ENCODE measurements around the gene PDE4D.
"Not testable (repeated sequence)": the region's sequence is repeated elsewhere in the genome, so short reads cannot be mapped to it uniquely, and the experiment has no call there.

Gene PDE4D

DNA sequence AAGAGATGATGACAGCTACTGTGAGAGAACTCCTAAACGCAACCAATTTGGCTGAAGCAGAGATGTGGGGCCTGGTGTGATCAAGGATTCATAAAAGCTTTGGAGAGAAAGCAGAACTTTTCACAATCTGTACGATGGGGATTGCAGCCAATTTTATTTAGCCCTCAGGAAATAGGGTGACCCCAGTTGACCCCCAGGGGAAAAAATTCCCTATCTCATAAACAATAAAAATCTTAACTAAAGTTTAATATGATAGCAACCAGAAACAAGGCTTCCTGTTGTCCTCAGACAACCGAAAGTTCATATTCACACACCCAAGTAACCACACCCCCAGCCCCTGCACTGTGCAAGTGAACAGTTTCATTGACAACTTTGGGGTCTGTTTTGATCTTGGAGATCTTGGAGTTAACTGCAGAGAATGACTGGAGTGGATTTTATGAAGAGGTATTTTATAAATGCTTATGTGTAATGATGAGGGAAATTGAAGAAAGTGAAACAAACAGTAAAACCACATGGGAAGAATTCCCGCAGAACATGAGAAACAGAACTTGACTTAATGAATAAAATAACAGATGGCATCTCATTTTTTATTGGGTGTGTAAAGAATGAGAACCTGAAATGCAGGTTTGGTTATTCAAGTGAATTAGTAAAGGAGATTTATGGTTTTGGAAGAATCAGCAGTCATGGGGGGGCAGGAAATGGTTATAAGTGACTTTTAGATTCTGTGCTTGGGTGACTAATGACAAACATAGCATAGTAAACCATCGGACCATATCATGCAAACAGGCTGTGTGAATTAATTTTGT is 94.5 kb downstream of the PDE4D start:
- no peak for DNase-seq

DNA sequence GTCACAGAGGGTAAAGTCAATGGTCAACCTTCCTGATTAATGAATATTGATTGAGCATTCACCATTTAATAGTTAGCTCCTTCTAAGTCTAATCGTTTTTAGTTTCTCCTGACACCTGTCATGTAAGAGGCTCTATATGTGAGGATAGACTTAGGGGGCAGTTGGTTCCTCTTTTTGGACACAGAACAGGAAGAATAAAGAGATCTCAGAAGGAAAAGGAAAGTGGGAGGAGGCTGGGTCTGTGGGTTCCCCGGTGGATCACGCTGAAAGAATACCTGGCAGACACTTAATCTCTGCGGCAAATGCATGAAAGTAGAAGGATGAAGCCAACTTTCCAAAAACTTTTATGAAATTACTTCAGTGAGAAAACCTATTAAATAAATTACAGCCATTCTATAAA is 98.4 kb downstream of the PDE4D start:
- DNase-seq, result no peak

DNA sequence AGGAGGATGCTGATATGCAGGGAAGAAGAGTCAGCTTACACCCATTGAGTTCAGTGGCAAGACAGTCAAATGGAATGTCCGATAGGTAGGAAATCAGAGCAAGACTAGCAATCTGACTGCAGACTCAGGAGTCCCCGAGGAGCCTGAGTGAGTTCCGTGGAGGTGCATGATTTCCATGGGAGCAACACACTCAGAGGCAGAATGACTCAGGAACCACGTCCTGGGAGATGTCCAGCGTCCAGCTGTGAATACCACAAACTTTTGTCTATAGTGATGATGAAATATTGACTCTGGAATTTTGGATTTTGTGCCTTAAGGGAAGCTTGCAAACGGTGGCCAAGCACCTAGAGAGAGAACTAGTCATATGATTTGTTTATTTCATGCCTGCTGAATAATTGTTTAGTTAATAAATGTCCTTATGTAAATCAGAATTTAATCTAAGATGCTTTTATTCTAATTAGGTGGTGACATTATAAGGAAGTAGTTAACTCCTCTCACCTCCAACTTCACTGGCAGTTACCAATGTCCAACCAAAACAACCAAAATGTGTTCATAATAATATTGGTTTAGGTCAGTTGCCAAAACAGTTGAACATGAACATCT is 100.4 kb downstream of the PDE4D start:
- no peak for DNase-seq

DNA sequence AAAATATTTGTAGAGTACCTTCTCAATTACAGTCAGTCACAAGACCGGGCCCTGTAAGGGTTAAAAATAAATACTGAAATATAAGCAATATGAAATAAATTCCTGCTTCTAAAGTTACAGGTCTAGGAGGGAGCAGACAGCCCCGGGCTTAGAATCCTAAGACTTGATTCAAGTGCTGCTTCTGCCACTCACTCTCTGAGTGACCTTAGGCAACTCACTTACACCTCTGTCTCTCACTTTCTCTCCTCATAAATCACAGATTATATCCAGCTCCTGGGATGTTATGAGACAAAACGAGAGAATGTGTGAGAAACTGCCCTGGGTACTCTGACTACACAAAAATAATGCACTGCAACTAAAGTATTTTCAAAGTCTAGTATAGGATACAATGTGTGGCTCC is 101.9 kb downstream of the PDE4D start:
- no peak for DNase-seq

DNA sequence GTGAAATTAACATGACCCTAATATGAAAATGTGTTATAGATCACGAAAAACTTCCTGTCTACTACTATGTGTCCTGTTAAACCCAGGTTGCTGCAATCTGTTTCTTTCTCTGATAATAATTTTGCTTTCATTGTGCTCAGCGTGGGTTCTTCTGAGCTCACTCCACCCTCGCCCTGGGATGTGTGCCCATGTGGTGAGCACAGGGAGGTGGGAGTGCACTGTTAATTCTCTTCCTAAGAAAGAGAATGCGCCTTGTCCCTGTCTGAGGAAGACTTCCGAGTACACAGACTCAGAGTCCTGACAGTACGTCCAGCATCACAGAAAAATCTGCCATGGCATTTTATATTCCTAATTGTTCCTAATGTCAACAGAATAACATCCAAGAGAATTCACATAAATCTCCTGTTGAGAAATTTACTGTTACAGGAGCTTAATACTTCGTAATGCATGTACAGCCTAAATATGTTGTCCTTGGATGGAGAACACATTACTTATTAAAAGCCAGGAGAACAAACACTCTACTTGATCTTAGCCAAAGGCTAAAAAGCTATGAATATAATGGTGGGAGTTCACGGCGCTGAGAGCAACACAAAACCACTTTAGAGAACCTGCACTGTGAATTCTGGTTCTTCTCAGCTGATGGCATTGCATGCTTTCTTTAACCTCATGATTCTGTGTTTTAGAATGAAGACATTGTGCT is 102.6 kb downstream of the PDE4D start:
- no peak for DNase-seq

DNA sequence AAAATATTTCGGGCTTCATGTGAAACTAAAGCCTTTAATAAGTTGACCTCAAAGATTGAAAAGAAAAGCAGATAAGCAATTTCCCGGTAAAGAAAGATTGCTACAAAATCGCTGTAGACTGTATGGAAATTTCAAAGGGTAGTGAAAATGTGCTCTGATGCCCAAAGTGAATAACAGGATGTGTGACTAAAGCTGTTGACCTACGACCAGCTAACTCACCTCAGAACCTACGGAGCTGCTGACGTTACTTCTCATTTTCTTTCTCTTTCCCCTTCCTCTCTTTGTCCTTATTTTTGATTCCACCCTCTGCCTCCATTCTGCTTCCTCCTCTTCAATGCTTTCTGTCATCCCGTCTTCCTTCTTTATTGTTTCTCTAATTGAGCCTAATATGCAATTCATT is 103.2 kb downstream of the PDE4D start:
- no peak for DNase-seq

DNA sequence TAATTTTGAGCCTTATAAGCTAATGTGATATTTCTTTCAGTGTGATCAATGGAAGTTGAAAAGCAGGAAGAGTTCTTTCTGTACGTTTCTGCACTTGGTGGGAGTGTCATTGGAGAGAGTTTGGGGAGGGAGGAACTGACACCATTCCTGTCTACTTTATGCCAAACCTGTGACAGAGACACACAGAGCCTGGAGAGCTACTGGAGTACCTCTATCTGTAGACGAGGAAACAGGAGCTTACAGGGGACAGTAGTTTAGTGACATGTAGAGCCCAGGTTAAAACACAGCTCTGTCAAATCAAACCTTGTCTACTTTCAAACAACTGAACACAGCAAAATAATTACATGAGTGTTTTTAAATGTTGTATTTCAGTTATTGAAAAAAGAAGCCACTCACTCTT is 103.6 kb downstream of the PDE4D start:
- DNase-seq, result no peak

DNA sequence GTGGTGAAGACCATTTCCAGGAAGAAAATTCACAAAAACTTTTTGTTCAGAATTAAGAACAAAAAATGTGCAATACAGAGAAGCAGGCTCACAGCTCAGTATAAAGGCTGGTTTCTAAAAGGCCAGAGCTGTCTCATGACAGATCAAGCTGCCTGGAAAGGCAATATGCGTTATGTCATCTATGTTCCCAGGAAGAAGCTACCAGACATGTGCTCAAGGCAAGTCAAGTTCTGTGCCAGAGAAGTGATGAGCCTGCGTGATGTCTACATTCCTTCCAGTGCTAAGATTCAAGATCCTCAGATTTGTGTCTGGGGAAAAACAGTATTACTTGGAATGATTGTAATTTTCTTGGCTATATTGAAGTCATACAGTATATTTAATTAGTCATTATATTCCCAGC is 104.3 kb downstream of the PDE4D start:
- DNase-seq, result no peak

DNA sequence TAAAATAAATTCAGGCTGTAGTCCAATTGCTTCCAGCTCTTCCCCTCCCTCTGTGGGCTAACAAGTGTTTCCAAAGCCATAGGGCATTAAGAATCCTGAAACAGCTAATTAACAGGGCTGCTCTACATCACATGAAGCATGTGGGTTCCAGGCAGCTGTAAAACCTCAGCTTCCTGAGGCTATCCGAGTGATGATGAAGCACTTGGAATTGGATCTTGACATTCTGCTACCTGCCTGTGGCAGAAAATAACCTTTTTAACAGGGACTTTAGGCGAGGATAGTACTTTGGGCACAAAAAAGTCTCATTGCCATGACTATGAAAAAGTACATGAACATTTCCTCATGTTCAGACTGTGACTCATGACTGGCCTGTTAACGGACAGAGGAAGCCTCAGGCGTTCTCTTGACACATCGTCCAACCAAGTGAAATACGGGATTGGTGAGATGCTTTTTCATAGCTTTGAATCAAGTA is 107.2 kb downstream of the PDE4D start:
- DNase-seq, result no peak

DNA sequence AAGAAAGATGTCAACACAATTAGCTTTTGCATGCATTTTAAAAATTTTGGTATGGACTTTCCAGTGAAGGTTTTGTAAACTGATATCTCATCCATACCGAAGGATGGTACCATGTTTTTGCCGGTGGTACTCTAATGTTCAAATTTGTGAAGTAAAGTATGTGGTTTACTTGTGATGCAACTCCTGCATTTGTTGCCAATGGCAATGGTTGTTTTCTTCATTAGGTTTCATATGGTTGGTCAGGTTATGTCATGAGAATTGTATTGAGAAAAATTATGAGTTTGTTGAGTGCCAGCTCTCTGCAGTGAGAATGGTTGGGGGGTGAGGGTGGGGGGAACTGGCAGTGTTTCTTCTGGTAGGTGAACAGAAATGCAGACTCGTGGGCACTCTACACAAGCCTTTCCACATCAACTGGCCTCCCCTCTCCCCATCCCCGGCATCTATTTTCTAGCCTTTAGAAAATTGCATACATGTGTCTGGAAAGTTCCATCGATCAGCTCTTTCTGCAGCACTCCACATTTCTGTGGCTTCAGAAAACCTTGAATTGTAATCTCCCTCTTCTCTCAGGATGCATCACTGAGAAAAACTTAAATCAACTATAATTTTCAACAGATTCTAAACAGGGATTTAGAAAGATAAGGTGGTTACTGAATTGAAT is 107.7 kb downstream of the PDE4D start:
- no peak for DNase-seq

DNA sequence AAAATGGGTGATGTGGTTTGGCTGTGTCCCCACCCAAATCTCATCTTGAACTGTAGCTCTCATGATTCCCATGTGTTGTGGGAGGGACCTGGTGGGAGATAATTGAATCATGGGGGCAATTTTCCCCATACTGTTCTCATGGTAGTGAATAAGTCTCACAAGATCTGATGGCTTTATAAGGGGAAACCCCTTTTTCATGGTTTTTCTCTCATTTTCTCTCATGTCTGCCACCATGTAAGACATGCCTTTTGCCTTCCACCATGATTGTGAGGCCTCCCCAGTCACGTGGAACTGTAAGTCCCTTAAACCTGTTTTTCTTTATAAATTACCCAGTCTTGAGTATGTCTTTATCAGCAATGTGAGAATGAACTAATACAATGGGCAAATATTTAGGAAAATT is 108.8 kb downstream of the PDE4D start:
- not testable (repeated sequence) for DNase-seq

DNA sequence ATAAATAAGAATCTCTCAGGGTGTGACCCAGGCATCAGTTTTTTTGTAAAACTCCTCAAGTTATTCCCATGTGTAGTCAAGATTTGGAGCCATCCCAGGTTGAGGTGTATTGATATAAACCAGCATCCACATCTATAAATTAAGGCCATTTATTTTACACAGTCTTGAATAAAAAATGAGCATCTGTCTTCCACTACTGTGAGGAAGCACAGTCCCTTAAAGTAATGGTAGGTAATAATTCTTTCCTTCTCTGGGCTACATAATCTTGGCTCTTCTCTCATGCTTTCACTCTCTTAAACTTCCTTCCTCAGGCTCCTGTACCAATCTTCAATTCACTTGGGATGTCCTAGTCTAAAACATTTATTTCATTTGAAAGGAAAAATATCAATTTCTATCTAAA is 110.3 kb downstream of the PDE4D start:
- DNase-seq, result no peak

DNA sequence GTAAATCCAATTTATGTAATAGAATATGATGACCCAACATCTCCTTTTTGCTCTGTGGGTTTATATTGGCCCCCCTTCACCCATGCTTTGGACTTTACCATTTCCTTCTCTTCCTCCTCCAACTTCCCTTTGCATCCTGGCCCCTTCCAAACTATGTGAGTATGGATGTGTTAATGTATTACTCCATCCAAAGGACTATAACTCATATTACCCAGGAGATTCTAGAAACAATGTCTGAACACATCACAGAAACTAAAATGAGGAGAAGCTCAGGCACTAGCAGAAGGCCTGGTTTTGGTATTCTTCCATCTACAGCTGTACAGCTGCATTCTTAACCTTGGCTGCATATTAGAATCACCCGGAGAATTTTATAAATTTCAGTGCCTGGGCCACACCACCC is 110.7 kb downstream of the PDE4D start:
- DNase-seq, result no peak

DNA sequence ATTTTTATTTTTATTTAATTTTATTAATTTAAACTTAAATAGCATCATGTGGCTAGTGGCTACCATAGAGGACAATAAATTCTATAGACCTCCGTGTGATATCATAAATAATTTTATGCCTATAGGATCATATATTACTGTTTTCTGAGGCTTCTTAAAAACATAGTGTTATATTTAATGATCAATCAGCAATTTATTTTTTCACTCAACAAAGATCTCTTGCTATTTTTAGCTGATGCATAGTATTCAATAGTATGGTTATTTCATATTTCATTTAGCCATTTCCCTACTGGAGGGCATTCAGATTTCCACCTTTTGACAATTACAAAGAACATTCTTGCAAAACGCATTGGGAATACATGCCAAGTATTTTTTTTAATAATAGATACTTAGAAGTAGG is 114.1 kb downstream of the PDE4D start:
- DNase-seq, result no peak

DNA sequence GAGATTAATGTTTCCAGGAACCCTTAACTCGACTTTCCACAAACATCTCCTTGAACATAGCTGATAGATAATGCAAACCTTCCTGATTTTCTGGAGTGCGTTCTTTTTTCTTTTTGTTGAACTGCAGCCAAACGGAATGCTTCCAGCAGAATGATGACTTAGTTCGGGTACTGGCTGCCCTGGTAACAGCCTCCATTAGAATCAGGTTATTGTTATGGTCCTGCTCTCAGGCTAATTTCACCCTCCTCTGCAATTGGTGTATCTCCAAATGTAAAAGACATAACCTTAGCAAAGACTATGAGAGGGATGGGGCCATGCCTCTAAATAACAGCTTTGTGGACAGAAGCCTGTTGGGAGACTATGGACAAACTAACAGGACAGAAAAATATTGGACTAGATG is 116.5 kb downstream of the PDE4D start:
- DNase-seq, result no peak

DNA sequence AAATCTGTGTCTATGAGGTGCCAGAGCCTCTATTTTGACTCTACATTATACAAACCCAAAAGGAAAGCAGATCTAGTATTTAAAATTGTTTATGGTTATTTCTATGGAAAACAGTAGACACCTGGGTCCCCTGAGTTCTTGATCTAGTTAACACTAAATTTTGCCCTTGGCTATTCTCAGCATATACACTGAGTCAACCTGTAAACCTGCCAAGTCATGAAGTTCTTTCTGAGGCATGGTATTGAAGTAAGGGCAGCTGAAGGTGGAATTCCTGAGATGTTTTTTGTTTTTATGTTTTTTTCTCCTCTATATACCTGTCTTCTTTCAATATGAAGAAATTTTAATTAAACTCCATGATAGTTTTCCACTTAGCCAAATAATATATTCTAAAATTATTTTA is 120.2 kb downstream of the PDE4D start:
- DNase-seq, result no peak

DNA sequence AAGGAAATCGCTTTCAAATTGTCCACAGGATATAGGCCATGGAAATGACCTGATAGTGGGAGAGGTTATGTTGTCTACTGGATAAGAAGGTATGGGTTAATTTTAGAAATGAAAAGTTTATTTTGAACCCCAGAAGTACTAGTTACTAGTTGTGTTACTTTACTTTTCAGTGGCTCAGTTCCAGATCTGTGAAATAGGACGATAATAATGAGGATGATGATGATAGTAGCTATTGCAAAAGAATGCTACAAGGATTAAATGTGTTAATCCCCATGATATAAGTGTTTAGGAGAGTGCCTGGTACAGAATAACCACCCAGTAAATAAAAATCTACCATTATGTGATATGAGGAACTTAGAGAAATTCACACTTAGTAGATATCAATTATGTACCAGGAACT is 120.8 kb downstream of the PDE4D start:
- no peak for DNase-seq

DNA sequence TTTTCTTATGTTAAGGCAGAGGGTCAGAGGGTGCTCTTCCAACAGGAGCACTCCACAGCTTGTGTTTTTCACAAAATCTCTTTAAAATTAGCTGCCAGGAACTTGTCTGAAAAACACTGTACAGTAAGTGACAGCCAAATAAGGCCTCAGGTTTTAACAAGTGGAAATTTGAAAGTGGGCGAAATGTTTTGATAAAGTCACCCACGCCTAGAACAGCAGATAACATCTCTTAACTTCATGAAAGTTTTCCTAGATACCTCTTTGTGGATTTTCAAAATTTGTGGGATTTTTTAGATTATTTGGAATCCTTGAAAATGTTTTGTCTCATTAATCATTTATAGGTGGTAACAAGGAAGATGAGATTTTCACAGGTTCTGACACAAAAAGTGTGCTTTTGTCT is 121.3 kb downstream of the PDE4D start:
- DNase-seq, result no peak

DNA sequence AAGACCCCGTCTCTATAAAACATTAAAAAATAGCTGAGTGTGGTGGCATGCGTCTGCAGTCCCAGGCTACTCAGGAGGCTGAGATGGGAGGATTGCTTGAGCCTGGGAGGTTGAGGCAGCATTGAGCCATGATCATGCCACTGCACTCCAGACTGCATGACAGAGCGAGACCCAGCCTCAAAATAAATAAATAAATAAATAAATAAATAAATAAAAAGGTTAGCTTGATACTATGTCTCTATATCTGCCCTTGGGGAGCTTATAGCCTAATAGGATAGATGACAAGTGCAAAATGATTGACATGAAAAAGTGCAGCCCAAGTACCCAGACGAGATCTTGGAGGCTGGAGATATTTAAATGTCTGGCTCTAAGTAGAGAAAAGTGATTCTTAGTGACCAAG is 122.6 kb downstream of the PDE4D start:
- DNase-seq, result no peak

DNA sequence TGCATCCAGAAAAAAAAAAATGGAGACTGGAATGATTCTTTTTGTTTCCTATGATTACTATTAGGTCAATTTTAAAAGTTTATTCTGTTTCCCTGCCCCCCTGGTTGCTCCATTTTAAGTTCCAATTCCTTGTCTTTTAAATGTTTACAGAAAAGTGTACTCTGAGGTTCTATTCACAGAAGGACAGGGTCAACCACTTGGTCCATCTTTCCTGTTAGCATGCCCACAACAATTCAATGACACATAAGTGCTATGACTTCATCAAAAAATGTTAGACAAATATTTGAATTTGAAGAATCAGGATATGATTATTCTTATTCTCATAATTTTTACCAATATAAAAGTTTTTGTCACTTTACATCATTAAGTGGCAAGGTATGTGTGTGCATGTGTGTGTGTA is 123.7 kb downstream of the PDE4D start:
- DNase-seq, result no peak

DNA sequence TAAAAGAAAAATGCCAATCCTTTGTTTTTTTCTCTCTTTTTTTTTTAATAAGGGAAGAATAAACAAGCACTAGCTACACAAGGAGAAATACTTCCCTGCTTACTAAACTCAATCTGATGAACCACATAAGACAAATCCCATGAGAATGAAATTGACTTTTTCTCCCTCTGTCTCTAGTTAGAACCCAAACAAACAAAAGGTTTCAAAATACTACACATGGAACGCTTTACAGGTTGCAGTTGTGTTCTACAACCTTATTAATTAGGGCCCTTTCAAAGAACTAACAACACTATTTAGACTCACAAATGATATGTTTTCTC is 124.5 kb downstream of the PDE4D start:
- no peak for DNase-seq

DNA sequence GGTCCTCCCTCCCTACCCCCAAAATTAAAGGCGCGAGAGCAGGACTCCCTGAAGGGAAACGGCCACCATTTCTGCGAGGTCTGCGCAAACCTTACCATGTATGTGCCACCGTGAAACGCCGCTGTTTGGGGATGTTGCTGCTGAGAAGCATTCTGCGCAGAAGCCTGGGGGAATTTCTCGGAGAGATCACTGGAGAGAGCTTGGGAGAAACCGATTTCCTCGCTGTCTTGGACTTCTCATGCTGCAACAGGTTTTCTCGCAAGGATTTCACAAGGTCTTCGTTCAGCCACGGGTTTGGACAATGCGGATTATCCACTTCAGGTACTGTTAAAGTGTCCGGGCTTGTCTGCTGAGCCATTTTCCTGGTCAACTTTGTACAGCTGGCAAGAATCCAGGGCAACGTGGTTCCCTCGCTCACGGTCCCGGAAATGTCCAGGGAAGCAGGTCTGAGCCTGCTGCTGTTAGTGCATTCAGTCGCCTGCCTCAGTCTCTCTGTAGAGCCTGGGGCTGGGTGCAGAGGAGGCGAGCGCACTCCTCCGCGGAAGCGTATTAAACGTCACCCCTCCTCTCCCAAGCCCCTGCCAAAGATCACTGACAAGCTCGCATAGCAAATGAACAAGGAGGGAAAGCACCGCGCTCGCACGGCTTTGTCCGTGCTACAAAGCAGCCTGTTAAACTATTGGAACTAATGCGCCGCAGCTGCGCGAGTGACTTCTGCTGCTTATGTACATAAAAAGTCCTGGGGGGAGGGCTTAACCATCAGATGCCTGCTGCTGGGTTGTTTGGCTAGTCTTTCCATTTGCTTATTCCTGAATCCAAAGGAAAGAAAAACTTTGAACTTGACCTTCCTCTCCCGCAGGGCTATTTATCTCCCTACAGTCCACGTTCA is 125.1 kb downstream of the PDE4D start:
- DNase-seq, result no peak

DNA sequence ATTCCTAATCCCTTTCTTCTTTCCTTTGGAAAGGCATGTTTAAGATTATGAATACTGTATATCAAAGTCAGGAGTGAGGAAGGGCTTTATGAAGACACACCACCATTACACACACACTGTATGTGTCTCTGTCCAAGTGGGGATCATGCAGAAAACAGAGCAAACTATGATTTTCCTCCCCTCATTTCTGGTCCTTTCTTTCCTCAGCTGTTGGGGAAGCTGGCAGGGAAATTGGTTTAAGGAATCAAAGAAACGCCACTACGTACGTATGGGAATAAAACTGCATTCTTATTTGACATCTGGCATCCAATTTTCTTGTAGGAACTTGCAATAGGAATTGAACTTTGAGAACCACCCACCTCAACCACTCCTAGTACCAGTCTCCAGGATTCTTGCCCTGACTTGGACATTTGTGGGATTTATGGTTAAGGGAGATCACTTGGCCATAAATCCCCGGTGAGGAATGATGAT is 125.8 kb downstream of the PDE4D start:
- no peak for DNase-seq

Data from RPMI8226 (cell line).